NB4 (cell line): ENCODE measurements around the gene CPLX1.

Experiments used
- DNase-seq: peaks from one replicate; pipeline ENCODE4 v3.0.0; 2010; ENCODE audit warnings: low read depth
- H3K4me3 ChIP-seq: one replicate; pipeline ENCODE4 v1.5.1; 2011; ENCODE audit warnings: mild to moderate bottlenecking, low read depth, low read length, moderate library complexity
- CTCF ChIP-seq: IDR thresholded peaks from one replicate; pipeline ENCODE4 v1.5.1; 2012; ENCODE audit warnings: low read depth, low read length
- MYC ChIP-seq: IDR thresholded peaks from 2 replicates; pipeline ENCODE4 v1.6.1; 2011; ENCODE audit warnings: low read depth, low read length
- POLR2A ChIP-seq: IDR thresholded peaks from 2 replicates; pipeline ENCODE4 v1.6.1; 2011; ENCODE audit warnings: mild to moderate bottlenecking; ENCODE audit not compliant: insufficient read length; ENCODE audit errors: extremely low read depth
- TF ChIP-seq, protein P1 (sequence below): IDR thresholded peaks from 2 replicates; pipeline ENCODE4 v1.6.1; 2011; ENCODE audit warnings: low read depth, low read length

The CPLX1 gene

DNA sequence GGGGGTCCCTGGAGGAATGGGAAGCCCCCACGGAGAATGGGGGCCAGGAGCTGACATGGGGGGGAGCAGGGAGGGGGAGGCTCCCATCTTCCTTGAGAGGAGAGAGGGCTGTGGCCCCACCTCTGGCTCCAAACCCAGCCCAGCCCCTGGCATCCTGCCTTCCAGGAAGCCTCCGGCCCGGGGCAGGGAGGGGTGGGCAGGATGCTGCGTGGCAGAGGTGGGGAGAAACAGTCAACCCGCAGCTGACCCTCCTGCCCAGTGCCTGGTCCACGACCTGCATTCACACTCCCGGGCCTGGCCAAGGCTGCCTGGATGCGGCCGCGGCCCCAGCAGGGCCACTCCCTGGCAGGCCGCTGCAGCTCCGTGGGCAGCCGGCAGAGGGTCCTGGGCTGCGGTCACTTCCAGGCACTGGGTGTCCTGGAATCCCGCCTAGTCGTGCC lies 39.0 kb downstream of the CPLX1 start:
- no peak overlapping the region for H3K4me3 ChIP-seq
- DNase-seq: no peak
- TF ChIP-seq CTCF (no peak), MYC (no peak), POLR2A (no peak)
- TF ChIP-seq, protein P1, sequence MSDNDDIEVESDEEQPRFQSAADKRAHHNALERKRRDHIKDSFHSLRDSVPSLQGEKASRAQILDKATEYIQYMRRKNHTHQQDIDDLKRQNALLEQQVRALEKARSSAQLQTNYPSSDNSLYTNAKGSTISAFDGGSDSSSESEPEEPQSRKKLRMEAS: no peak

- no peak for TF ChIP-seq MYC
- no peak for TF ChIP-seq CTCF
- DNase-seq: no peak
- no peak overlapping the region for H3K4me3 ChIP-seq
Measured at GRCh38 chr4:786074-786741, 39.7 kb downstream of the CPLX1 start.

GRCh38 chr4:785332-786073 lies 40.4 kb downstream of the CPLX1 start:
- DNase-seq: no peak
- TF ChIP-seq CTCF (no peak), MYC (no peak), POLR2A (no peak)
- TF ChIP-seq, protein P1: no peak
- no peak overlapping the region for H3K4me3 ChIP-seq

- H3K4me3 ChIP-seq: no peak overlapping the region
- no peak for DNase-seq
- TF ChIP-seq POLR2A: no peak
- TF ChIP-seq CTCF: no peak
- TF ChIP-seq MYC: no peak
- TF ChIP-seq, protein P1: no peak
Measured at GRCh38 chr4:784401-785331, 41.3 kb downstream of the CPLX1 start.

DNA sequence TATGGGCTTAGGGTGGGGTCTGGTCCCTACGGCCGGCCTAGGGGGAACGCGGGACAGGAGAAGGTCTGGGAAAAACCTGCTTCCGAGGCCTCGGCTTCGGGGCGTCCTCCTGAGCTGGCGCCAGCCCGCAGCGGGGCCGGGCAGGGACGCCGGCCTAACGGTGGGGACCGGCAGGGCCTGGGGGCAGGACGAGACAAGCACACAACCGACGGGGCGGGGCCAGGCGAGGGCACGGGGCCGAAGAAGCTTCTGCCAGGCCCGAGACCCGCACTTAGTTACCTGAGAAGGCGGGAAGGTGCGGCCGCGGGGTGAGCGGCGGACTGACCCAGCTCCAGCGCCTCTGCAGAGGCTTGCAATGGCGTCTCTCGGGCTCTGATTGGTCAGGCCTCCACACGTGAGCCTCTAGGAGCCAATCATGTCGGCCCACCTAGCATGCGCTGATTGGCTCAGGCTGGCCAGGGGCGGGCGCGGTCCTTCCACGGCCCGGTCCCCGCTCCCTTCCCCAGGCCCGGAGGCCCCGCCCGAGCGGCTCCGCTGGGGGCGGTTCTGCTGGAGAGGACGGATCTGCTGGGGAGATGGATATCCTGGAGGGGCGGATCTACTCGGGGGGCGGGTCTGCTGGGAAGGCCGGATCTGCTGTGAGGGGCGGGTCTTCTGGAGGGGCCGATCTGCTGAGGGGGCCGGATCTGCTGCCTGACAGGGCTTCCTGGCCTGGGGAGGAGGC lies 44.3 kb downstream of the CPLX1 start:
- TF ChIP-seq POLR2A (peak; percentile 93), MYC (no peak; the same call in none of the 2 replicates), CTCF (no peak)
- TF ChIP-seq, protein P1: peak; percentile 96
- peak; percentile 100 for DNase-seq
- H3K4me3 ChIP-seq: peak overlapping the region; percentile 92
